Peyer's patch (tissue), 4 donors: ENCODE data around the gene RPTOR.

ENCODE experiments used
- CTCF ChIP-seq, 6 experiments: fragments of 450-650 bp in 4 of 6; fragments of 200-600 bp in 2 of 6; sonication (generic) in 1 of 6; IDR thresholded peaks; one replicate each; pipeline ENCODE4 v1.5.1; 2017 to 2019; ENCODE audit warnings: antibody characterized with exemption in 6 of 6, mild to moderate bottlenecking in 3 of 6, moderate library complexity in 1 of 6
- POLR2A ChIP-seq, 2 donors: fragments of 450-650 bp; IDR thresholded peaks; one replicate each; pipeline ENCODE4 v1.5.1; 2017; ENCODE audit warnings: antibody characterized with exemption in 2 of 2, mild to moderate bottlenecking in 2 of 2, moderate library complexity in 2 of 2

GRCh38 chr17:80768936-80769335 lies 224.3 kb downstream of the RPTOR start:
- TF ChIP-seq CTCF (IDR thresholded peaks at IDR 0.05) (no peak), POLR2A (IDR thresholded peaks at IDR 0.05) (no peak)
